Fibroblast of skin of scalp (primary cell): ENCODE data around the gene CNIH4. TPM values are rescaled to one million over a fixed set of nuclear protein-coding genes. Genes with fewer than 3 reads are reported as not detected.

ENCODE experiments used
- DNase-seq: peaks from one replicate; pipeline ENCODE4 v3.0.0-alpha.2; 2013
- polyA plus RNA-seq, 2 experiments: library from polyadenylated mRNA; unstranded; fragments of 120-200 nt; gene quantifications; one replicate each; pipeline ENCODE4 v1.2.1, GENCODE V29; 2013; ENCODE audit not compliant: insufficient read length in 2 of 2

The CNIH4 gene
- 43.3 TPM for polyA plus RNA-seq (2013, experiment 1 of 2; ENCODE audit: insufficient read length)
- 42.4 TPM for polyA plus RNA-seq (2013, experiment 2 of 2; ENCODE audit: insufficient read length)

DNA sequence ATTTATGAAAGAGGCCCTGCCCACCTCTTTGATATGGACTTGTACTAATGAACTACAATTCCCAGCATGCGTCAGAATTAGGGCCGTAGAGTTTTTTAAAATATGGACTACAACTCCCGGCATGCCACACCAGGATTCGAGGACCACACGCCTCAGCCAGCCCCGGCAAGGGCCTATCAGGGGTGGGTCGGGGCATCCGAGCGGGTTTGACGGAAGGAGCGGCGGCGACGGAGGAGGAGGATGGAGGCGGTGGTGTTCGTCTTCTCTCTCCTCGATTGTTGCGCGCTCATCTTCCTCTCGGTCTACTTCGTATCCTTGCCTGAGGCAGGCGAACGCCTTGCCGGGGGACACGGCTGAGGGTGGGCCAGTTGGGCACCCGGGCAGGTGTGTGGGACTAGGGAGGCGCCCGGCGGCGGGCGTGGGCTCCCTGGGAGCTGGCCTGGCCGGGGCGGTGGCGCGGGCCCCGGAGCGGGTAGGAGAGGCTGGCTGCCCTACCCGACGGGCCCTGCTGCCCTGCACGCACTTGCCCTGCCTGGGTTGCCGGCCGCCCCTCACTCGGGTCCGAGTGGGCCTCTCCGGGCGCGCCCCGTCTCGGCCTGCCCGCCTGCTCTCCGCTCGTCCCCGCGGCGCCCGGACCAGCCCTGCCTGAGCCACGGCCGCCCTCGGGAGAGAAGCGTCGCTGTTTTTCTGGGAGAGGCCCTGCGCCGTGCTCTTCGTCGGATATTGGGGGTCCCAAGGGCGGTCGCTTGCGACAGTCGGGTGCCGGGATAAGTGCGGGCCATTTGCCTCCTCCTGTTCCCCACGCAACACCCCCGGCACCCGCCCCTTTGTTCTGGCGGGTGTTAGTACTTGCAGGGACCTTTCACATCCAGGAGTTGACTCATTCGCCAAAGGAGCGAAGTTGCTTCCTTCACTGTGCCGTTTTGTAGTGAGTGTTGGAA lies at the start of gene CNIH4:
Gene CNIH4, plus strand, starts transcription at position 195 of the 941 bp plus-strand sequence. Its CDS starts 46 bp downstream, at position 241.
- peak; percentile 97 for DNase-seq

DNA sequence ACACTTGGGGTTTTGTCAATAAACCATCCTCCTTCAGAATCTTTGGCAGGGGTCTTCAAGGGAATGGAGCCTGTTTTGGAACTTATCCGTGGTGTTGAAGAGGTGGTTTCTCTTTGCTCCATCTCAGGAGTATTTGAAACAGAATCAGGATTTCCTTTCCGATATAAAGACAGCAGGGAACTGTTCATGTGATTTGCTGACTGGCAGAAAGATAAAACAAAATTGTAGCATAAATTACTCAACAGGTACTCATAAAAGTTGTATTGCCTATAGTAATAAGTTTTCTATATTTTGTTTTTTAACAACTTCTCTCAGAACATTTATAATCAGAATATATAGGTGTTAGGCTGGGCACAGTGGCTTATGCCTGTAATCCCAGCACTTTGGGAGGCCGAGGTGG lies 48.6 kb upstream of the CNIH4 start:
- DNase-seq, result no peak

- DNase-seq, result peak; percentile 6
Measured at GRCh38 chr1:224311503-224311902, 45.2 kb upstream of the CNIH4 start.

DNA sequence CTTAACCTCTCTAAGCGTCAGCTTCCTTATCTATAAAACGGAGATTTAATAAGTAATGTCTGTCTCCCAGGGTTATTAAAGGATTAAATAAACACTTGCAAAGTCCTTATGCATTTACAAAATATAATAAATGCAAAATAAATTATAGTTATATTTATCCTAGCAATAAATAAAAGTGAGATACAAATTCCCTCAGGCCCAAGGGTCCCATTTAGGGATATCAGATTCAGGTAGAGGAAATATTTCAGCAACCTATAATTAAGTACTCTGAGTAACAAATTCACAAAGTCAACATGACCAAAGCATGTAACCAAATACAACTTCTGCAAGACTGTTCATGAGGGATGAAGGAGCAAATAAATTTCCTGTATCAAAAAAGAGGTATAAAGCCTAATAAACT lies 44.7 kb upstream of the CNIH4 start:
- no peak for DNase-seq

- DNase-seq, result no peak
Measured at GRCh38 chr1:224317383-224318045, 39.2 kb upstream of the CNIH4 start.

DNA sequence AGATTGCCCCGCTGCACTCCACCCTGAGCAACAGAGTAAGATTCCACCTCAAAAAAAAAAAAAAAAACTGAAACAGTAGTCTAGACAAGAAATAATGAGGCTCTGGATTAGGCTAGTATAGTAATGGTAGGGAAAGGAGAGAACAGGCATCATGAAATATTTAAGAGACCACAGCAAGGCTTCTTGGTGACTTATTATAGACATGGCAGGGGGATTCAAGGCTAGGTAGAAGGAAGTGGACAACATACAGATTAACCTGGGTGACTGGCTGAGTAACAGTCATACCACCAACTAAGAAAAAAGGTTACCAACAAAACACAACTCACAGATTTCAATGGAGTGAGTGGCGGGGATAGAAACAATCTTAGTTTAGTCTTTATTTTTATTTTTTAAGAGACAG lies 35.0 kb upstream of the CNIH4 start:
- DNase-seq, result no peak

GRCh38 chr1:224325959-224326358 lies 30.7 kb upstream of the CNIH4 start:
- DNase-seq, result no peak

DNA sequence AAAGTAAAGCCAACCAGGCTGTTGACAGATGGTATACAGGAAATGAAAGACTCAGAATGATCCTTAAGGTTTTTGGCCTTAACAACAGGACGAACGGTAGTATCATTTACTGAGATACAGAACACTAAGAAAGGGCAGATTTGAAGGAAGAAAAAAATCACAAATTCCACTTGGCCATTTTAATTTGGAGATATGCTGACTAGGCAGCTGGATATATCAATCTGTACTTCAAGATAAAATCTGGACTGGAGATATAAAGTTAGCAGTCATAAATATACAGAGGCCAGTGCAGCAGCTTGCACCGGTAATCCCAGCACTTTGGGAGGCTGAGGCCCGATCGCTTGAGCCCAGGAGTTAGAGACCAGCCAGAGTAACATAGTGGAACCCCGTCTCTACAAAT lies 28.0 kb upstream of the CNIH4 start:
- no peak for DNase-seq

GRCh38 chr1:224329484-224329841 lies 27.2 kb upstream of the CNIH4 start:
- no peak for DNase-seq

DNA sequence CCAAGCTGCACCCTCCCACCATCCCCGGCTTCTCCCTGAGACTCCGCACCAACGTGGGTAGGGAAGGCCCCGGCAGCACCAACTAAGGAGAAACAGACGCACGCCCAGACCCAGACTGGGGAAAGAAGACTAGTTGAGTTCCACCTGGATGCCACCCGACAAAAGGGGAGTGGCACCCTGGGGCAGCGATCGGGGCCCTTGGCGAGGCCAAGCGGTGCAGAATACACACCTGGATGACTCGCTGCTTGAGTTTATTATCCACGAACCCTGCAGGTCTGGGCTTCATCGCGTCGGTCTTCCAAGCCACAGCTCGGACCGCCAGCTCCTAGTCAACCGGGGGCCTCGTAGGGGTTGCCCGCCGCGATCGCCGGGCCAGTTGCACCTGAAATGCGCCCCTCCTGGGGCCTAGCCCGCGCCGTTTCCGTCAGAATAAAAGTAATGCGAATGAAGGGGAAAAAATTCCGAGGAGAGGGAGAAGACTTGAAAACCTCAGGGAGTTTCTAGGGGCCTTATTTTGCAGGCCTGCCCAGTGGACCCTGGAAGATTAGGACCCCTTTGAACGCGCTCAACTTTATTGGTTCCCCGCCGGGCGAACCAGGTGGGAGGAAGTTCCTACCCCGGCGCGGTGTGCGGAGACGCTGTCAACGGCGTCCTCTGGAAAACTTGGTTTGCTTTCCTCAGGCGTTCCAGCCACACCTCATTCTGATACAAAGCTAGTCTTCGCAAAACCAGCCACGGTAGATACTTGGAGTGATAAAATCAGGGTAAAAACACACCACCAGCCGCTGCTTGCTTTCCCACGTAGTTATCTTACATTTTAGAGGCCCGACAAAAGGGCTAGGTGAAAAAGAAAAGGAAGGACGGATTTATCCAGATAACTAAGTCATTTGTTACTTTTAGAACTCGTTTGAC lies 26.6 kb upstream of the CNIH4 start, which contains the start of gene NVL:
Gene NVL, minus strand, starts transcription at position 331 of the 912 bp plus-strand sequence. Its CDS starts 45 bp downstream, at position 286.
- DNase-seq, result peak; percentile 88

DNA sequence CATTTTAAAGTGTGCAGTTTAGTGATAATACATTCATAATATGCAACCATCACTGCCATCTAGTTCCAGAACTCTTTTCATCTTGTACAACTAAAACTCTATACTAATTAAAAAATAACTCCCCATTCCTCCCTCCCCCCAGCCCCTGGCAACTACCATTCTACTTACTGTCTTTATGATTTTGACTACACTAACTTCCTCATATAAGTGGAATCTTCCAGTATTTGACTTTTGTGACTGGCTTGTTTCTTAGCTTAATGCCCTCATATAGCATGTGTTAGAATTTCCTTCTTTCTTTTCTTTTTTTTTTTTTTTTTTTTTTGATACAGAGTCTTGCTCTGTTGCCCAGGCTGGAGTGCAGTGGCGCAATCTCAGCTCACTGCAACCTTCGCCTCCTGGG lies 25.4 kb upstream of the CNIH4 start:
- no peak for DNase-seq

- DNase-seq, result no peak
Measured at GRCh38 chr1:224331824-224332223, 24.9 kb upstream of the CNIH4 start.

DNA sequence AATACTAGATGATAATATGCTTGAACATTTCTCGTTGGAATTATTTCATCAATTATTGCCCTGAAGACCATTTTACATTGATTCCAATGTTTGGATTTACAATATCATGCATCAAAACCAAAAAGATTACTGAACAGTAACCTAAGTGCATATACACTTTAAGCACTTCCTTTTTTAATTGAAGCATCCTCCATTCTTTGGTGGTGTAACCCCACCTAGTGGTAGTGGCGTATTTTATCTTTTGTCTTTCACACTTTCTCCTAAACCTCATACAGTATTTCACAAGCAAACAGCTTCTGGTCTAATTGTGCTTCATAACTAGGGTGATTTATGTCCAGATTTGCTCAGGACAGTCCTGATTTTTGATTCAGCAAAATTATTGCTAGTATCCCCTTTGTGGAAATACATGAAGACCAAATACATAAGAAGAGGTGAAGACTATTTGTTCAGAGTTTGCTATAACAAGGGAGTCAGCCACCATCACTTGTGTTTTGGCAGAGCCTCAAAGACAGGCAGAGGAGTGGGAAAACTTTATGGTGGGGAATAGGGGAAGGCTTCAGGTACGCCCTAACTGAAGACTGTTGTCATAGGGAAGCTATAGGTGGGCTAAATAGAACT lies 23.3 kb upstream of the CNIH4 start:
- DNase-seq, result peak; percentile 59

GRCh38 chr1:224333939-224334786 lies 22.5 kb upstream of the CNIH4 start:
- DNase-seq, result peak; percentile 19

DNA sequence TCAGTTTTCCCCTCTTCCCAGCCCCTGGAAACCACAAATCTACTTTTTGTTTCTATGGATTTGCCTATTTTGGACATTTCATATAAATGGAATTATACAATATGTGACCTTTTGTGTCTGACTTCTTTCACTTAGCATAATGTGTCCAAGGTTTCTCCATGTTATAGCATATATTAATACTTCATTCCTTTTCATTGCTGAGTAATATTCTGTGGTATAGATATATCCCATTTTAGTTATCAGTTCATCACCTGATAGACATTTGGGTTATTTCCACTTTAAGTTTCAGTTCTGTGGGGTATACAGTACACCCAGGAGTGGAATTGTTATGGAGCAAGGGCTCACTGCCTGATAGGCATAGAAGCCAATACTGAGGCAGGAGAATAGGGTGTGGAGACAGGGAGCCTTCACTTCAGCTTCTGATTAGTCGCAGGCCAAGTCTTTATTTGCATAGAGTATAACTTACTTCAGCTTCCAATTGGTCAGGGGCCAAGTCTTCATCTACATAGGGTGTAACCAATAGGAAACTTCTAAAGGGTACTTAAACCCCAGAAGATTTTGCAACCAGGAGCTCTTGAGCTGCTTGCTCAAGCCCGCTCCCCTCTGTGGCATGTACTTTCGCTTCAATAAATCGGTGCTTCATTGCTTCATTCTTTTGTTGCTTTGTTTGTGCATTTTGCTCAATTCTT lies 18.4 kb upstream of the CNIH4 start:
- no peak for DNase-seq

DNA sequence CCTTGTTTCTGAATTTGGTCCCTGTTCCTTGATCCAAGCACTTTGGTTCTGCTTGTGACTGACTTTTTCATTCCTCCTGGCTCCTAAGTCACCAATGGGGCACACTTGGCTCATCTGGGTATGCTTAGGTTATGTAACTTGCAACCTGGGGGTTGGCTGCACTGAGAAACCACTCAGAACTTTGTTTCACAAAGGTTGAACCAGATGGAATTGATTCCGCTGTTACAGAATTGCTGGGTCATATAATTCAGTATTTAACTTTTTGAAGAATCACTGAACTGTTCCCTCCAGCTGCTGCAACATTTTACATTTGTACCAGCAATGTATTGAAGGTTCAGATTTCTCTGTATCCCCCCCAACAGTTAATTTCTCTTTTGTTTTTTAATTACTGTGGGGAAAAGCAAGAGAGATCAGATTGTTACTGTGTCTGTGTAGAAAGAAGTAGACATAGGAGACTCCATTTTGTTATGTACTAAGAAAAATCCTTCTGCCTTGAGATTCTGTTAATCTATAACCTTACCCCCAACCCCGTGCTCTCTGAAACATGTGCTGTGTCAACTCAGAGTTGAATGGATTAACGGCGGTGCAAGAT lies 17.1 kb upstream of the CNIH4 start:
- DNase-seq, result no peak

DNA sequence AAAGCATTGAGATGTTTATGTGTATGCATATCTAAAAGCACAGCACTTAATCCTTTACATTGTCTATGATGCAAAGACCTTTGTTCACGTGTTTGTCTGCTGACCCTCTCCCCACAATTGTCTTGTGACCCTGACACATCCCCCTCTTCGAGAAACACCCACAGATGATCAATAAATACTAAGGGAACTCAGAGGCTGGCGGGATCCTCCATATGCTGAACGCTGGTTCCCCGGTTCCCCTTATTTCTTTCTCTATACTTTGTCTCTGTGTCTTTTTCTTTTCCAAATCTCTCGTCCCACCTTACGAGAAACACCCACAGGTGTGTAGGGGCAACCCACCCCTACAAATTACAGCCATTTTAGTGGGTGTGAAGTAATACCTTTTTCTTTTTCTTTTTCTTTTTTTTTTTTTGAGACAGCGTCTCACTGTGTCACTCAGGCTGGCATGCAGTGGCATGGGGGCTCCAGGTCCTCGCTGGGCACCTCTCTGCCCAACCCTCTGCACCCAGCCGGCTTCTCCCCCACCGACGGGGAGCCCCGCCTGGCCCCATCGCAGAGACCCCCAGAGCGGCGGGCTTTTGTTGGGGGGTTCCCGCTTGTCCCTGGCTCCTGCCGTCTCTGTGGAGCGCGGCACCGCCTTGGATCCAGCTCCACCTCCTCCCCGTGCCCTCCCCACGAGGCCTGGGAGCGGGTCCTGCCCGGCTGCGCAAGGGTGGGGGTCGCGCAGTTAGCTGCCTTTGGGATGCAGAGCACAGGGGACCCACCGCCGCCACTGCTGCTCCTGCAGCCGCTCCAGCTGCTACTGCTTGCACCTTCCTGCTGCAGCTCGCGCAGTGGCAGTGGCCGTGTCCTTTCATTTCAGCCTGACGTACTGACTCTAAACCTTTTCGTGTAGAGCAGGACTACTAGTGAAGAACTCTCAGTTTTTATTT lies 16.0 kb upstream of the CNIH4 start:
- DNase-seq, result peak; percentile 4

- DNase-seq, result no peak
Measured at GRCh38 chr1:224343679-224344078, 13.0 kb upstream of the CNIH4 start.

DNA sequence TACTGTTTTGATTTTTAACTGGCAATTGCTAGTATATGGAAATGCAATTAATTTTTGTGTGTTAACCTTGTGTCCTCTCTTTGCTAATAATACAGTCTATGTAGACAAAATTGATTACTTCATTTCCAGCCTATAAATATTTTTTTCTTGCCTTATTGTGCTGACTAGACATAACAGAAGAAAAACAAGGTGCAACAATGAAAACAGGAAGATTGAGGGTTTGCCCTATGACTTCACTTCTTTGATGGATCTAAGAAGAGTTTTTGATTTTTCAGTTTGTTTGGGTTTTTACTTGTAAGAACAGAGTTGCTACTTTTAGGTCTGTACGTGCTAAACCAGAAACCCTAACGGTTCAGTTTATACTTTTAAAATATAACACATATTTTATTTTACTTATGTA lies 8.5 kb upstream of the CNIH4 start:
- DNase-seq, result no peak
